ENCODE results near the gene DOCK10. TPM values are rescaled to one million over a fixed set of nuclear protein-coding genes. Genes with fewer than 3 reads are reported as not detected.
"Not testable (repeated sequence)": the region's sequence is repeated elsewhere in the genome, so short reads cannot be mapped to it uniquely, and the experiment has no call there.

Gene DOCK10
- total RNA-seq, 1 donor from 2014 or later, result 6.0 TPM

GRCh38 chr2:224952936-224953657 is 89.2 kb downstream of the DOCK10 start:
- peak; percentile 59 for ATAC-seq
- no peak for DNase-seq (ENCODE audit: low spot score)

GRCh38 chr2:224951723-224952481 is 90.4 kb downstream of the DOCK10 start:
- DNase-seq (ENCODE audit: low spot score), result no peak
- ATAC-seq, result no peak

- no peak for DNase-seq (ENCODE audit: low spot score)
- ATAC-seq, result peak; percentile 14
Observed at GRCh38 chr2:224948859-224949258, 93.4 kb downstream of the DOCK10 start.

- no peak for ATAC-seq
Observed at GRCh38 chr2:224948005-224948404, 94.3 kb downstream of the DOCK10 start.

GRCh38 chr2:224947566-224947965 is 94.7 kb downstream of the DOCK10 start:
- DNase-seq (ENCODE audit: low spot score) (no peak), ATAC-seq (no peak)

More at GRCh38 chr2:224948005-224948404, 94.3 kb downstream of the DOCK10 start:
- no peak for DNase-seq (ENCODE audit: low spot score)

- ATAC-seq (no peak), DNase-seq (ENCODE audit: low spot score) (no peak)
Observed at GRCh38 chr2:224946895-224947294, 95.4 kb downstream of the DOCK10 start.

- ATAC-seq (peak; percentile 52), DNase-seq (ENCODE audit: low spot score) (no peak)
Observed at GRCh38 chr2:224944707-224945547, 97.3 kb downstream of the DOCK10 start.

- not testable (repeated sequence) for ATAC-seq; DNase-seq (ENCODE audit: low spot score)
Observed at GRCh38 chr2:224943601-224944041, 98.6 kb downstream of the DOCK10 start.

- no peak for DNase-seq (ENCODE audit: low spot score)
- no peak for ATAC-seq
Observed at GRCh38 chr2:224941960-224942359, 100.3 kb downstream of the DOCK10 start.

GRCh38 chr2:224940618-224941017 is 101.7 kb downstream of the DOCK10 start:
- DNase-seq (ENCODE audit: low spot score), result no peak
- ATAC-seq, result no peak

GRCh38 chr2:224938651-224939182 is 103.6 kb downstream of the DOCK10 start:
- DNase-seq (ENCODE audit: low spot score) (no peak), ATAC-seq (no peak)

- no peak for DNase-seq (ENCODE audit: low spot score)
- ATAC-seq, result no peak
Observed at GRCh38 chr2:224937887-224938286, 104.4 kb downstream of the DOCK10 start.

- DNase-seq (ENCODE audit: low spot score) (no peak), ATAC-seq (no peak)
Observed at GRCh38 chr2:224934526-224935188, 107.6 kb downstream of the DOCK10 start.

- ATAC-seq (no peak), DNase-seq (ENCODE audit: low spot score) (no peak)
Observed at GRCh38 chr2:224933431-224933830, 108.8 kb downstream of the DOCK10 start.

GRCh38 chr2:224932522-224932921 is 109.7 kb downstream of the DOCK10 start:
- no peak for ATAC-seq
- no peak for DNase-seq (ENCODE audit: low spot score)

GRCh38 chr2:224931956-224932355 is 110.3 kb downstream of the DOCK10 start:
- ATAC-seq (no peak), DNase-seq (ENCODE audit: low spot score) (no peak)

- ATAC-seq (no peak), DNase-seq (ENCODE audit: low spot score) (no peak)
Observed at GRCh38 chr2:224930990-224931389, 111.3 kb downstream of the DOCK10 start.

- ATAC-seq (no peak), DNase-seq (ENCODE audit: low spot score) (no peak)
Observed at GRCh38 chr2:224930124-224930523, 112.1 kb downstream of the DOCK10 start.

- no peak for ATAC-seq
- DNase-seq (ENCODE audit: low spot score), result no peak
Observed at GRCh38 chr2:224929512-224929911, 112.8 kb downstream of the DOCK10 start.

- DNase-seq (ENCODE audit: low spot score), result no peak
- ATAC-seq, result peak; percentile 26
Observed at GRCh38 chr2:224927646-224928173, 114.6 kb downstream of the DOCK10 start.

Measured in left lobe of liver (tissue), 2 donors.